H1 (cell line): ENCODE measurements around the gene CEP68. TPM values are rescaled to one million over a fixed set of nuclear protein-coding genes. Genes with fewer than 3 reads are reported as not detected.

Experiments used
- CTCF ChIA-PET: fragments of 300-600 bp; sonication (Branson Sonifier 250); formaldehyde crosslinking; loops from one replicate; lab custom pipeline; 2021; ENCODE audit not compliant: partially characterized antibody; lab: Charles Lee
- POLR2A ChIA-PET: fragments of 300-600 bp; sonication (Branson Sonifier 250); formaldehyde crosslinking; loops from one replicate; lab custom pipeline; 2021; ENCODE audit warnings: inconsistent platforms; ENCODE audit not compliant: partially characterized antibody; lab: Charles Lee
- DNase-seq, 2 experiments: peaks; one replicate each; pipeline versions ENCODE4 v3.0.0 to v3.0.0-alpha.2; 2010 to 2022; ENCODE audit warnings: low spot score in 2 of 2, low read depth in 1 of 2, mixed read lengths in 1 of 2
- FAIRE-seq: peaks from 2 replicates; lab custom pipeline; 2011; peaks lifted over from hg19 to GRCh38; lab: Jason Lieb, UNC
- H2AFZ ChIP-seq: 2 replicates; pipeline ENCODE4 v1.8.1; 2012; ENCODE audit warnings: low read length, inconsistent platforms
- H2AK5ac ChIP-seq: 2 replicates; pipeline ENCODE4 v1.6.1; 2013; ENCODE audit warnings: low read depth, low read length
- H2BK120ac ChIP-seq: replicated peaks from 2 replicates; pipeline ENCODE3; 2013; ENCODE audit warnings: low read depth, low read length, inconsistent platforms
- H2BK12ac ChIP-seq: 2 replicates; pipeline ENCODE4 v1.6.1; 2013; ENCODE audit warnings: low read depth, low read length
- H2BK15ac ChIP-seq: 2 replicates; pipeline ENCODE4 v1.6.1; 2013; ENCODE audit warnings: low read length
- H2BK20ac ChIP-seq: 2 replicates; pipeline ENCODE4 v1.6.1; 2013; ENCODE audit warnings: low read length
- H2BK5ac ChIP-seq: 2 replicates; pipeline ENCODE4 v1.6.1; 2013; ENCODE audit warnings: low read depth, low read length
- H3K14ac ChIP-seq: 2 replicates; pipeline ENCODE4 v1.6.1; 2013; ENCODE audit warnings: inconsistent platforms; ENCODE audit not compliant: insufficient read length
- H3K18ac ChIP-seq: 2 replicates; pipeline ENCODE4 v1.6.1; 2013; ENCODE audit warnings: low read length; ENCODE audit errors: extremely low read depth
- H3K23ac ChIP-seq: 2 replicates; pipeline ENCODE4 v1.6.1; 2013; ENCODE audit warnings: inconsistent platforms; ENCODE audit not compliant: insufficient read length
- H3K23me2 ChIP-seq: 2 replicates; pipeline ENCODE4 v1.6.1; 2013; ENCODE audit warnings: low read depth, low read length
- H3K27ac ChIP-seq: 2 replicates; pipeline ENCODE4 v1.6.1; 2011; ENCODE audit warnings: low read depth, low read length, inconsistent platforms
- H3K27me3 ChIP-seq, 4 experiments: replicated peaks in 1 of 4; 1 replicate in 1 of 4; 2 replicates in 3 of 4; pipeline versions ENCODE4 v1.6.1 to v1.8.1; 2011 to 2013; ENCODE audit warnings: low read length in 3 of 4, mild to moderate bottlenecking in 3 of 4, inconsistent platforms in 2 of 4, mixed read lengths in 2 of 4, moderate library complexity in 1 of 4; ENCODE audit not compliant: control insufficient read depth in 3 of 4, insufficient read depth in 3 of 4; ENCODE audit errors: extremely low read depth in 1 of 4
- H3K36me3 ChIP-seq, 4 experiments: 2 replicates each; pipeline versions ENCODE4 v1.6.1 to v1.8.1; 2011 to 2013; ENCODE audit warnings: mild to moderate bottlenecking in 4 of 4, low read length in 3 of 4, moderate library complexity in 2 of 4, control low read depth in 1 of 4, inconsistent platforms in 1 of 4; ENCODE audit not compliant: insufficient read depth in 4 of 4, control insufficient read depth in 2 of 4
- H3K4ac ChIP-seq: replicated peaks from 2 replicates; pipeline ENCODE3; 2013; ENCODE audit warnings: low read length, low read depth, mixed read lengths, inconsistent platforms; ENCODE audit not compliant: insufficient read length
- H3K4me1 ChIP-seq, 4 experiments: replicated peaks in 1 of 4; 1 replicate in 1 of 4; 2 replicates in 3 of 4; pipeline versions ENCODE4 v1.6.1 to v1.8.1; 2011 to 2013; ENCODE audit warnings: low read length in 3 of 4, inconsistent platforms in 2 of 4, mixed read lengths in 1 of 4; ENCODE audit not compliant: insufficient read depth in 4 of 4, control insufficient read depth in 3 of 4
- H3K4me2 ChIP-seq, 2 experiments: 2 replicates each; pipeline versions ENCODE4 v1.6.1 to v1.8.1; 2011 to 2013; ENCODE audit warnings: low read depth in 2 of 2, low read length in 2 of 2, control low read depth in 1 of 2, inconsistent platforms in 1 of 2, mild to moderate bottlenecking in 1 of 2; ENCODE audit not compliant: insufficient read depth in 1 of 2
- H3K4me3 ChIP-seq, 4 experiments: fragments of 200-600, 300-600 bp in 1 of 4; sonication (generic), shearing (Covaris generic), sonication (Bioruptor Twin) in 1 of 4; 2 replicates each; pipeline versions ENCODE4 v1.5.1 to v1.8.1; 2011 to 2016; ENCODE audit warnings: low read length in 4 of 4, low read depth in 3 of 4, control low read depth in 2 of 4, inconsistent platforms in 2 of 4, mild to moderate bottlenecking in 2 of 4, mixed read lengths in 1 of 4, moderate library complexity in 1 of 4; ENCODE audit not compliant: insufficient read depth in 2 of 4; ENCODE audit errors: extremely low read depth in 1 of 4
- H3K56ac ChIP-seq: replicated peaks from 2 replicates; pipeline ENCODE3; 2013; ENCODE audit warnings: low read depth, mild to moderate bottlenecking, mixed read lengths, low read length, inconsistent platforms; ENCODE audit not compliant: insufficient read length
- H3K79me1 ChIP-seq: 2 replicates; pipeline ENCODE4 v1.6.1; 2013; ENCODE audit warnings: low read depth, low read length, control low read depth
- H3K79me2 ChIP-seq, 2 experiments: 2 replicates each; pipeline versions ENCODE4 v1.6.1 to v1.8.1; 2012 to 2013; ENCODE audit warnings: low read length in 2 of 2, mild to moderate bottlenecking in 2 of 2, inconsistent platforms in 1 of 2; ENCODE audit not compliant: insufficient read depth in 2 of 2, control insufficient read depth in 1 of 2
- H3K9ac ChIP-seq, 4 experiments: replicated peaks in 1 of 4; 1 replicate in 1 of 4; 2 replicates in 3 of 4; pipeline versions ENCODE4 v1.6.1 to v1.8.1; 2011 to 2013; ENCODE audit warnings: low read depth in 3 of 4, low read length in 3 of 4, control low read depth in 2 of 4, mild to moderate bottlenecking in 2 of 4, moderate library complexity in 2 of 4, inconsistent platforms in 1 of 4; ENCODE audit errors: extremely low read depth in 1 of 4
- H3K9me3 ChIP-seq, 2 experiments: 2 replicates each; pipeline versions ENCODE4 v1.6.1 to v1.8.1; 2012 to 2013; ENCODE audit warnings: mild to moderate bottlenecking in 2 of 2, moderate library complexity in 2 of 2, control low read depth in 1 of 2, inconsistent platforms in 1 of 2, low read depth in 1 of 2, low read length in 1 of 2, mixed read lengths in 1 of 2; ENCODE audit not compliant: insufficient read depth in 2 of 2
- H4K20me1 ChIP-seq, 2 experiments: replicated peaks in 1 of 2; 2 replicates each; pipeline versions ENCODE3 to v1.8.1; 2011 to 2013; ENCODE audit warnings: inconsistent platforms in 2 of 2, low read length in 2 of 2, mild to moderate bottlenecking in 1 of 2; ENCODE audit not compliant: insufficient read depth in 2 of 2, control insufficient read depth in 1 of 2
- H4K5ac ChIP-seq: 2 replicates; pipeline ENCODE4 v1.6.1; 2013; ENCODE audit warnings: low read length, low read depth, mixed read lengths, inconsistent platforms; ENCODE audit not compliant: insufficient read length
- H4K8ac ChIP-seq: 2 replicates; pipeline ENCODE4 v1.8.0; 2013; ENCODE audit warnings: mild to moderate bottlenecking, moderate library complexity, low read length, inconsistent platforms; ENCODE audit not compliant: insufficient read depth; ENCODE audit errors: extremely low read depth
- H4K91ac ChIP-seq: replicated peaks from 2 replicates; pipeline ENCODE3; 2013; ENCODE audit warnings: low read length, mixed read lengths, inconsistent platforms; ENCODE audit not compliant: insufficient read length
- GABPA ChIP-seq: IDR thresholded peaks from 2 replicates; pipeline ENCODE4 v1.6.1; 2011; ENCODE audit warnings: mild to moderate bottlenecking, low read length, moderate library complexity, borderline replicate concordance; ENCODE audit not compliant: insufficient read depth
- GTF2F1 ChIP-seq: IDR thresholded peaks from 2 replicates; pipeline ENCODE4 v1.6.1; 2012; ENCODE audit warnings: low read depth, low read length, improper control_type of control experiment, borderline replicate concordance
- HDAC6 ChIP-seq: IDR thresholded peaks from one replicate; pipeline ENCODE4 v1.7.1; 2012; ENCODE audit warnings: low read depth, mild to moderate bottlenecking, inconsistent platforms, low read length, moderate library complexity
- MAFK ChIP-seq: IDR thresholded peaks from 2 replicates; pipeline ENCODE4 v1.6.1; 2012; ENCODE audit warnings: low read depth, mild to moderate bottlenecking, improper control_type of control experiment, low read length
- PHF8 ChIP-seq: fragments of 200-600 bp; sonication (generic); conservative IDR thresholded peaks from 2 replicates; pipeline ENCODE4 v1.7.1; 2012; ENCODE audit warnings: low read depth, mild to moderate bottlenecking, inconsistent platforms, low read length, moderate library complexity
- RFX5 ChIP-seq: IDR thresholded peaks from 2 replicates; pipeline ENCODE4 v1.6.1; 2011; ENCODE audit warnings: low read depth, low read length, improper control_type of control experiment, borderline replicate concordance
- SIN3A ChIP-seq, 2 experiments: IDR thresholded peaks in 1 of 2; conservative IDR thresholded peaks in 1 of 2; 2 replicates each; pipeline ENCODE4 v1.6.1; 2011 to 2012; ENCODE audit warnings: low read length in 2 of 2, improper control_type of control experiment in 1 of 2, low read depth in 1 of 2, mild to moderate bottlenecking in 1 of 2
- SUZ12 ChIP-seq: fragments of 200-600 bp; sonication (generic); IDR thresholded peaks from 2 replicates; pipeline ENCODE4 v1.6.1; 2012; ENCODE audit warnings: mild to moderate bottlenecking, inconsistent platforms, low read length, moderate library complexity, mixed read lengths
- YY1 ChIP-seq: IDR thresholded peaks from 2 replicates; pipeline ENCODE4 v1.6.1; 2011; ENCODE audit warnings: low read depth, mild to moderate bottlenecking, low read length
- WGBS, 2 experiments: shearing (Covaris generic) in 1 of 2; methylation state at CpG; one replicate each; pipeline versions ENCODE4 v1.1.6 to v1.1.7; 2013 to 2015; ENCODE audit warnings: low lambda C conversion rate in 2 of 2, mixed read lengths in 2 of 2, inconsistent platforms in 1 of 2, low coverage in 1 of 2, missing lambda C conversion rate in 1 of 2; ENCODE audit not compliant: insufficient replicate concordance in 2 of 2, insufficient coverage in 1 of 2, insufficient read length in 1 of 2; ENCODE audit errors: extremely low coverage in 1 of 2, missing lambda C conversion rate in 1 of 2; 5-methylcytosine and 5-hydroxymethylcytosine counted together
- polyA plus RNA-seq, 7 experiments: library from polyadenylated mRNA; depleted of rRNA in 3 of 7; stranded (reverse) in 5 of 7; unstranded in 2 of 7; fragments of >200 nt in 5 of 7; fragments of 200-250 nt in 2 of 7; gene quantifications; 1 replicate in 5 of 7; 2 replicates in 1 of 7; 4 replicates in 1 of 7; pipeline versions ENCODE4 v1.2.1 to v1.2.3, GENCODE V29; 2011 to 2013; ENCODE audit warnings: missing spikeins in 2 of 7, mixed read lengths in 2 of 7
- total RNA-seq: library from RNA; stranded (reverse); fragmentation: NEBNext Ultra II Directional; extraction: Animal tissue kit (Norgen Biotek cat#: 25700); gene quantifications from 2 replicates; pipeline ENCODE4 v1.2.1, GENCODE V29; 2021
- TF ChIP-seq, protein P1 (sequence below): IDR thresholded peaks from 2 replicates; pipeline ENCODE4 v1.6.1; 2011; ENCODE audit warnings: low read length, improper control_type of control experiment

The CEP68 gene
- total and polyA plus RNA-seq, 2 of the 8 experiments (the other 6 are each of a cell fraction or from before 2014, with no cell fraction given): 23.2 to 24.7 TPM

DNA sequence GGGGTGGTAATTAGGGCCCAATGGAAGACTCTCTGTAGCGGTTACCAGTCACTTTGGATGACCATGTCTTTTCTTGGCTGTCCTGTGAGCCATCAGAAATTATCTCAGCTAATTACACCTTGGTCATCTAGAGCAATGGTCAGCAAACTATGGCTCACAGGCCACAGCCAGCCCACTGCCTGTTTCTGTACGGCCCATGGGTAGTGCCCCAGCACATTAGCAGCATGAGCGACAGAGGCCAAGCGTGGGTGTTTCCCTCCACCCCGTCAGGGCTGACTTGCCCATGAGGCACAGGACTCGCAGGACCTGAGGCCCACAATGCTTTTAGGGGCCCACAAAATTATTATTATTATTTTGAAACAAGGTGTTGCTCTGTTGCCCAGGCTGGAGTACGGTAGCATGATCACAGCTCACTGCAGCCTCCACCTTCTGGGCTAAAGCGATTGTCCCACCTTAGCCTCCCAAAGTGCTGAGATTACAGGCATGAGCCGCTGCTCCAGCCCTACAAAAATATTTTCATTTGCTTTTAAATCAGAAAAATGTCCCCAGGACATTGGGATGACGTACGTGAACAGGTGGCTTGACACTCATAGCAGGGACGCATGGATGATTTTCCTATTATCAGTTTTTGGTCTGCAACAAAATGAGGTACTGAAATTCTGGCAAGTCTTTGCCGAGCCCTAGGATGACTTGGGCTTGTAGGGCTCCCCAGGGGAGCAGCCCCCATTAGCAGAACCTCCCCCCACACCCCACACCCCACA lies 29.3 kb upstream of the CEP68 start:
- Histone ChIP-seq H2BK120ac (no peak overlapping the region), H3K36me3 (no peaks in the 10 kb centered on the region), H3K27me3 (no peaks in the 10 kb centered on the region), H3K23ac (no peak overlapping the region), H2BK15ac (no peak overlapping the region), H3K23me2 (no peaks in the 10 kb centered on the region), H4K5ac (no peak overlapping the region), H2BK20ac (no peak overlapping the region), H3K4ac (no peak overlapping the region), H3K4me1 (peaks cover 3 to 14% (median 10%) of the 10 kb centered on the region in 4 experiments; a peak in 6 of 7 replicates), H4K91ac (no peak overlapping the region), H3K9ac (no peak overlapping the region), H2BK12ac (no peak overlapping the region), H3K9me3 (no peaks in the 10 kb centered on the region), H3K79me1 (no peaks in the 10 kb centered on the region), H3K27ac (no peak overlapping the region), H3K56ac (no peak overlapping the region), H2AFZ (no peak overlapping the region), H3K4me3 (no peak overlapping the region), H2BK5ac (no peak overlapping the region), H3K4me2 (no peak overlapping the region), H4K20me1 (peaks cover 0 to 2% of the 10 kb centered on the region in 2 experiments), H2AK5ac (no peak overlapping the region), H4K8ac (no peak overlapping the region), H3K18ac (no peak overlapping the region), H3K14ac (no peak overlapping the region), H3K79me2 (no peaks in the 10 kb centered on the region)
- TF ChIP-seq SIN3A (conservative IDR thresholded peaks at IDR 0.05 in 1 of 2, IDR thresholded peaks at IDR 0.05 in 1 of 2; ENCODE audit: low read depth in 1 of 2, low read length in 2 of 2) (no peak), GABPA (no peak), YY1 (no peak), GTF2F1 (no peak), MAFK (no peak), SUZ12 (no peak), RFX5 (no peak), PHF8 (no peak), HDAC6 (no peak)
- TF ChIP-seq, protein P1, sequence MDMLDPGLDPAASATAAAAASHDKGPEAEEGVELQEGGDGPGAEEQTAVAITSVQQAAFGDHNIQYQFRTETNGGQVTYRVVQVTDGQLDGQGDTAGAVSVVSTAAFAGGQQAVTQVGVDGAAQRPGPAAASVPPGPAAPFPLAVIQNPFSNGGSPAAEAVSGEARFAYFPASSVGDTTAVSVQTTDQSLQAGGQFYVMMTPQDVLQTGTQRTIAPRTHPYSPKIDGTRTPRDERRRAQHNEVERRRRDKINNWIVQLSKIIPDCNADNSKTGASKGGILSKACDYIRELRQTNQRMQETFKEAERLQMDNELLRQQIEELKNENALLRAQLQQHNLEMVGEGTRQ: no peak
- DNase-seq: no peak
- FAIRE-seq: no peak
- ChIA-PET CTCF (interaction anchor here (0.6 to 1.6 kb wide), 7 partner anchors 7 to 299 kb away, joined by 3 to 4 read pairs (median 3); no protein-coding TSS in a partner anchor), POLR2A (interaction anchor here (1.1 kb wide), 1 partner anchor 9 kb away, joined by 3 read pairs; no protein-coding TSS in a partner anchor)
- 89% methylated on average over 12 of the region's 13 CpGs; no CpG with 5 or more reads in 1 of the 2 experiments for WGBS, 2 experiments
